HG03378 (cell line): ENCODE results near the gene ULK4.
"Not testable (repeated sequence)": the region's sequence is repeated elsewhere in the genome, so short reads cannot be mapped to it uniquely, and the experiment has no call there.

ENCODE experiments used
- ATAC-seq: cut with Tn5 transposase; IDR thresholded peaks from one replicate; pipeline ENCODE4 v1.9.1; 2021; ENCODE audit warnings: mild to moderate bottlenecking, moderate library complexity; ENCODE audit not compliant: unreplicated experiment

ULK4 gene

DNA sequence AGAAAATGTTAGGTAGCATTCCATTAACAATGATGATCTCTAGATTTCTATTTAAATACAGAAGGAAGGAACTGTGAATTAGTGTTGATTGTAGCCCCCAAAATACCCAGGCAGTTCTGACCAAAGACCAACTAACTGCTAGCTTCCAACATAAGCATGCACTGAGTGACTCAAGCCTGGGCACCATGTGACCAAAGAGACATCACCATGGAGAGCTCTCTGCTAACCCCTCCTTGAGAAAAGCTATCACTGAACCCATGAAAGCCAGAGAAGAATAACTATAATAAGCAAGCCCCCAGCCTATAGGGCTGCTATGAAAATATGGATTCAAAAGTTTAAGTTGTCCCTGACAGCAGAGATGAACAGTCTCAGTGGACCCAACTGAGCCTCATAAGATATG, 310.2 kb downstream of the ULK4 start:
- ATAC-seq: no peak

DNA sequence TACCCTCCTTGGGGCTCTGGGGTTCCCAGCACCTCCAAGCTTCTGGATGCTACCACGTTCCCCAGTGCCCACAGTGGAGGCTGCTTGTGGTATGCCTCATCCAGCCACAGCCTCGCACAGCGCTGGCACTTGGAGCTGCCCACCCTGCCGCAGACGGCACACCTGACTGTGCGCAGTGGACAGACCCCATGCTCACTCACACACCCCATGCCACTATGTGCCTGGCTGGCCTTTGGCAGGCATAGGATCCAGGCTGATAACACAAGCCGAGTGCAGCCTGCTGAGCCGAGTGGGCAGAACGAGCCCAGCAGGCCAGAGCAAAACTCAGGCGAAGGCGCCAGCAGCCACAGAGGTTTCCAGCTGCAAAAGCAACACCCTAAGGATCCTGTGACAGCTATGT, 311.5 kb downstream of the ULK4 start:
- ATAC-seq: no peak

DNA sequence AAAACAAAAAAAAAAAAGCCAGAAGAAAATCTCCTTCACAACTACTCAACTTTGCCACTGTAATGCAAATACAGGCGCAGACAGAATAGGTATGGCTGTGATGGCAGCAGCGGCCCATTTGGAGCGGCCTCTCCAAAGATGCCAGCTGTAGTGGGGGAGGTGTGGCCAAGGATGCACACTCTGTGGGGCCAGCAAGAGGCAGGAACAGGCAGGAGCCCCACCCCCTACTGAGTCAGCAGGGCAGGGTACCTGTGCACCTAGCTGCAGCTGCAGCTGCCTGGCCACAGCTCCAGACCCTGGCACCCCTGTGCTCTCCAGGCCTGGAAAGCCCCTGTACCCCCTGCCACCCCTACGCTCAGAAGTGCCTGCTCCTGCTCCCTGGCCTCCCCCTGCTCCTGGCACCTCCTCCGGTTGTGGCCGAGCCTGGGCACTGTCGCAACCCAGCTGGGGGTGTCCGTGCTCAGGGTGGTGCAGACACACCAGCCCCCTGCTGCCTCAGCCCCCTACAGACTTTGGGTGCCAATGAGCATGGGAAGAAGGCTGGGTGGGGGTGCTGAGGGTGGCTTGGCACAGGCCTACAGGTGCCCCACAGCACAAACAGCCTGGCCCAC, 312.7 kb downstream of the ULK4 start:
- ATAC-seq: no peak

DNA sequence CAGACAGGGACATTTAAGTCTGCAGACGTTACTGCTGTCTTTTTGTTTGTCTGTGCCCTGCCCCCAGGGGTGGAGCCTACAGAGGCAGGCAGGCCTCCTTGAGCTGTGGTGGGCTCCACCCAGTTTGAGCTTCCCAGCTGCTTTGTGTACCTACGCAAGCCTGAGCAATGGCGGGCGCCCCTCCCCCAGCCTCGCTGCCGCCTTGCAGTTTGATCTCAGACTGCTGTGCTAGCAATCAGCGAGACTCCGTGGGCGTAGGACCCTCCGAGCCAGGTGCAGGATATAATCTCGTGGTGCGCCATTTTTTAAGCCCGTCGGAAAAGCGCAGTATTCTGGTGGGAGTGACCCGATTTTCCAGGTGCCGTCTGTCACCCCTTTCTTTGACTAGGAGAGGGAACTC, 314.2 kb downstream of the ULK4 start:
- not testable (repeated sequence) for ATAC-seq

DNA sequence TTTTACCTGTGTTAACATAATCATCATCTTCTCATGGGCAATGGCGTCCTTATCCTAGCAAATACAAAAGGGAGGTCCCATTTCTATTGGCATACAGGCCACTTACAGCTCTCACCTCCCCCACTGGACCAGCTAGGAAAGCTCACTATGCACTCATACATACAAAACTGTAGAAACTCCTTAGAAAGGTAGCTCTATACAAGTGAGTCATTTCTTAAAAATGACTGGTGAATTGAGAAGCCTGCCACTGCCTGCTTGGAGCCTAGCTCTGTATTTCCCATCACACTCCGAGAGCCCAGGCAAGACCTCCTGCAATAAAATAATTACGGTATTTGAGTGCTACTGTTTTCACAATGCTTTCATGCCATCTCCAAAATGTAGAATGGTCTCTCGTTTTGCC, 321.8 kb downstream of the ULK4 start:
- ATAC-seq: no peak

DNA sequence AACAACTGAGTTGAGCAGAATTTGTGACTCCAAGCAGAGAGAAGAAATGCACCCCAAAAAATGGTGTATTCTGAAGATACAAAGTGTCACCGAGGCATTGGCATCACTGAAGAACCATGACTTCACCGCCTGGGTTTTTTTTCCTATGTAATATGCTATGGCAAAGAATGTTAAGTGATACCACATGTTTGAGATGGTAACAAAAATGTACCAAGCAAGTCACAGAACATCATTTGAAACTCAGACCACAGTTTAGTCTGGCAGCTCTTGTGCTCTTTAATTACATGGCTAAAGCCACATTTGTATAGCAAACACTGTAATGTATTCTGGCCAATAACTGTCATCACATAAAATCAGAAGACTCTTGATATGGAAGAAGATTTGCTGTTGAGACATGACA, 323.5 kb downstream of the ULK4 start:
- ATAC-seq: no peak

DNA sequence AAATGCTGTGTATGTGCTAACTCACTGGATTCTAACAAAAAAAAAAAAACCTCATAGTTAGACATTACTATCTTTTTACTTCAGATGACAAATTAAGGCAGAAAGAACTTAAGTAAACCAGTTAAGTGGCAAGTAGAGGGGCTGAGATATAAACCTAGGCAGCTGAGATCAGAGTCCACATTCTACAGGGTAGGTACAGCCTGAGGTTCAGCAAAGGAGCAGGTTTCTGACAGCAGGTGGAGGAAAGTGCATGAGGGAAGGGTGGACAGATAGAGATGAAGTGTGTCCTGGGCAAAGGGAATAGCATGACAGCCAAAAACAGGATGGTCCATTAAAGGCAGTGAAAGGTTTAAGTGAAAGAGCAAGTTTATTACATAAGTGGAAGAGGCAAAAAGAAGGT, 329.2 kb downstream of the ULK4 start:
- no peak for ATAC-seq

DNA sequence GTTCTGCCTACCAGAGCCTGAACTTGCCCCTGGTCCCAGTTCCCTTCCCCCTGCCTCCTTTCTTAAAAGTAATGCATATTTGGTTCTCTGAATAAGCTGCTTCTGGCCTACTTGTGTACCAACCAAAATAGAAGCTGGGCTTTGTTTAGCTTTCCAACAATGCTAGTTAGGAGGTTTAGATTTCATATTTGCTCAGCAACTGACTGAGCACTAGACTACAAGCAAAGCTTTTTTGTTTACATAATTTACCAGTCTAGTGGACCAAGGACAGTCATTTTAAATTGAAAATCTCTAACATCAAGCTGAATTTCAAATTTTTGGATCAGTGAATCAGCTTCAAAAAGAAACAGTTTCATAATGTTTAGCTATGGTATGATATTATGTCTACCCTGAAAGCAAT, 331.2 kb downstream of the ULK4 start:
- ATAC-seq: no peak

DNA sequence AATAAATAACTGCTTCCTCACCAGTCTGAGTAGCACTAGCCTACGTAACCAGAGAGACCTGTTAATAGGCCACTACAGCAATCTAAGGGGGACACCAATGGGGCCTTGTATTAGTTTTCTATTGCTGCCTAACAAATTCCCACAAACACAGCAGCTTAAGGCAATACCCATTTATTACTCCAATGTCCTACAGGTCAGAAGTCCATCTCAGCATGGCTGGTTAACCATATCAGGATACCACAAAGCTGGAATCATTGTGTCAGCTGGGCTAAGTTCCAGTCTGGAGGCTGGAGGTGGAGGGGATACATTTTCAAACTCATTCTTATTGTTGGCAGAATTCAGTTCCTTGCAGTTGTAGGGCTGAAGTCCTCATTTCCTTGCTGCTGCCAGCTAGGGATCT, 331.9 kb downstream of the ULK4 start:
- no peak for ATAC-seq

DNA sequence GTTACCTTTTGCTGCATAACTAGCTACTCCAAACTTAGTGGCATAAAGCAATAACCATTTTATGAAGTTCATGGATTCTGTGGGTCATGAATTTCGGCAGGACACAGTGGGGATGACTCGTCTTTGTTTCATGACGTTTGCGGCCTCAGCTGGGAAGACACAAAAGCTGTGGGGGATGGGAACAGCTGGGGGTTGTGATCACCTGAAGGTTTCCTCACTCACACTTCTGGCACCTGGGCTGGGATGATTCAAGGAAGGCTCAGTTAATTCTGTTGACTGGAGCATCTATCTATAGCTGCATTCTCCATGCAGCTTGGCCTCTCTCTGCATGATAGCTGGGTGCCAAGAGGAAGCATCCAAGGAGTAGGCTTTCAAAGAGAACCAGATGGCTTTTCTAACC, 332.8 kb downstream of the ULK4 start:
- no peak for ATAC-seq

DNA sequence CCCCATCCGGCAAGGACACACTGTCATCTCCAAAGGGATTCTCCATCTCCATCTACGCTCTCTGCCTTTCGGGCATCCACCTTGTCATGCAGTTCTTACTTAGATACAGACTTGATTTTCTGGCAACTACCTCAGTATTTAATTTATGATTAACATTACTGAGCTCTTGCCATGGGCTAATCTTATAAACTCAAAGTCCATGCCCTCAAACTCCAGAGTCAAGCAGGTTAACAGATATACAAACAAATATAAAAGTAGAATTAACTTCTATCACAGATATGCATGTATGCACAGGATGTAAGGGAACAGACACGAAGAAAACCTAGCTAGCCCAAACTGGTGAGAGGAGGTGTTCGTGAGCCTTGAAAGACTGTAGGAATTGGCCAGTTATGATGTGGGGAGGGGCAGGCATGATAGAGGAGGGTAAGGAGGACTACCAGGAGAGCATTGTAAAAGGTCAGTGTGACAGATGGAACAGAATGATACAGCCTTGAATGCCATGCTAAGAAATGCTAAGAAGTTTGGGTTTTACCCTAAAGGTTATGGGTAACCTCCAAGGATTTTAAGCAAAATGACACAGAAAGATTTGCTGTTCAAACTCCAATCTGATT, 334.3 kb downstream of the ULK4 start:
- ATAC-seq: no peak

DNA sequence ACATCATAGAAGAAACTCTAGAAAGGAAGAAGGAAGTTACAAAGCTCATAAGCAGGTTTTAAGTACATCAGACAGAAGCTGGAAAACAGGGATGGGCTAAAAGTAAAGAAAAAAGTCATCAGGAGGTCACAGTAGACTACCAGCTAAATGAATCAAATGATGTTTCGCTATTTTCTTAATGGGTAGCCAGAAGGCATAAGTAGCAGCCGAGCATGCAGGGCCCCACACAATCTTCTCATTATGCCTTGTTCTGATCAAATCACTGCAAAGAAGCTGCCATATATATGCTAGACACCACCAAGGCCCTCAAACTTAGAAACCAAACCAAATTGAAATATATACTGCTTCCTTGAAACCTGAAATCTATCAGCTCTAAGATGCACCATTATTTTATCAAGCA, 349.1 kb downstream of the ULK4 start:
- no peak for ATAC-seq

DNA sequence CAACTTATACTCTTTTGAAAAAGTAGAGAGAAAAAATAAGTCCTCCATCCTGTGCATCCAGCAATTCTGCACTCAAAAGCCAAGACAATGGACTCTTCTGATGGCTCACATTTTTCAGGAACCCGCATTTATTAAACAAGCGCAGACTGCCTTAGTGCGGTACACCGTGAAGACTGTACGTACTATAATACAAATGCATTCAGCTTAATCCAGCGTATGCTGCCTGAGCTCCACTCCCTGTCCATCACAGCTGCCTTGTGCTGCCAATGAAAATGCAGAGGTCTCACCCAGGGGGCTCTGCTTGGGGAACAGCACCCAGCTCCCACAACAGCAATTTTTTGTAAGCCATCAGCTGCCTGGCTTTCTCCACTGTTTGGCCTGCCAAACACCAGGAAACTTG, 350.9 kb downstream of the ULK4 start:
- ATAC-seq: no peak

DNA sequence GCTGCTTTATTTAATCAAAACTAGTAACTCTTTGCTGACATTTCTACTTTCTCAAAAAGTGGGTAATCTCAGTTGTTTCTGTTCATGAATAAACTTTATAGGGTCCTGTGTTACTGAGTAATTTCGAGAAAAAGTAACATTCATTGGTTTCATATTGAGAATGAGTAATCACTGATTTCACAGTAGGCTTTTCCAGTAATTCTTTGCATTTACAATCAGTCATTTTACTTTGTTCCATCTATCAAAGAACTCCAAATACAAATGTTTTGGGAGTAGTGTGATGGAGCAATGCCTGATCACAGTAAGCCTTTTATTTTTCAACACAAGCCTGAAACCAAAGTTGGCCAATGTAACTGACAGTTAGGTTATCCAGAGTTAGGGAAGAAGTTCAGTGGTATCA, 353.6 kb downstream of the ULK4 start:
- ATAC-seq: no peak

DNA sequence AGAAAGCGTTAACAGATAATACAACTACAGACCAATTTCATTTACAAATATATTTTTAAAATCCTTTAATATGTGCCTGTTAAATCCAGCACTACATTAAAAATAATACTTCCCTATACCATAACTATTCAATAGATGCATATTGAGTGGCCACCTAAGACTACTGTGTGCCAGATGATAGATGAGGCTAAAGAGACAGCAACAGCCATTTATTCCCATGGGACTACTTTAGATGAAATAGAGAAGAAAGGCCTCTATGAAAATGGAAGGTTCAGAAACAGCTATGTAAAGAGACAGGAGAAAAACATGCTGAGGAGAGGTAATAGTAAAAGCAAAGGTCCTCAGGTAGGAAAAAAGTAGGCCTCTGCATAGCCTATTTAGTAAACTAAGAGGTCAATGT, 358.1 kb downstream of the ULK4 start:
- ATAC-seq: no peak

DNA sequence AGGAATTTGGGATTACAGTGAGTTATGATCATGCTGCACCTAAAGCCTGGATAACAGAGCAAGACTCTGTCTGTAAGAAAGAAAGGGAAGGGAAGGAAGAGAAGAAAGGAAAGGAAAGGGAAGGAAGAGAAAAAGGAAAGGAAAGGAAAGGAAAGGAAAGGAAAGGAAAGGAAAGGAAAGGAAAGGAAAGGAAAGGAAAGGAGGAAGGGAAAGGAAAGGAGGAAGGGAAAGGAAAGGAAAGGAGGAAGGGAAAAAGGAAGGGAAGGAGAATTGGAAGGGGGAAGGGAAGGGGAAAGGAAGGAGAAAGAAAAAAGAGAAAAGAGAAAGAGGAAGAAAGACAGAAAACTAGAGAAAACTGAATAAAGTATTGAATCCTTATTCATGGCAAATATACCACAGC, 359.8 kb downstream of the ULK4 start:
- ATAC-seq: no peak

DNA sequence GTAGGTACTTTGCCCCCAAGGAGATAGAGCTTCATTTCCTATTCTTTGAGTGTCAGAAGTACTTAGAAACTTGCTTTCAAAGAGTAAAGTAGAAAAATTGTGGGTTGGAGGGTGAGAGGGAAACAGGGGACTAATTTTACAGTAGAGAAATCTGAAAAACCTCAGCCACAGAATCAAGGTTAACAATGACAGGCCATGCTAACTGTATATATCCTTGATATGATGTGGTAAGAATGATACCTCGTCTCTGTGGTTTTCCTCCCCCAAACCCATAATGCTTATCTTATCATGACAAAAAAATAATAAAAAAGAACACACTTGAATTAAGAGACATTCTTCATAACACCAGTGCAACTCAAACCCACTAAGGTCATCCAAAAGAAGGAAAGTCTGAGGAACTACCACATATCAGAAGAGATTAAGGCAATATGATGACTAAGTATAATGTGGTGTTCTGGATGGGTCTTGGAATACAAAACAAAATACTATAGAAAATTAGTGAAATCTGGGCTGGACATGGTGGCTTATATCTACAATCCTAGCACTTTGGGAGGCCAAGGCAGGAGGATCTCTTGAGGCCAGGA, 360.4 kb downstream of the ULK4 start:
- no peak for ATAC-seq

DNA sequence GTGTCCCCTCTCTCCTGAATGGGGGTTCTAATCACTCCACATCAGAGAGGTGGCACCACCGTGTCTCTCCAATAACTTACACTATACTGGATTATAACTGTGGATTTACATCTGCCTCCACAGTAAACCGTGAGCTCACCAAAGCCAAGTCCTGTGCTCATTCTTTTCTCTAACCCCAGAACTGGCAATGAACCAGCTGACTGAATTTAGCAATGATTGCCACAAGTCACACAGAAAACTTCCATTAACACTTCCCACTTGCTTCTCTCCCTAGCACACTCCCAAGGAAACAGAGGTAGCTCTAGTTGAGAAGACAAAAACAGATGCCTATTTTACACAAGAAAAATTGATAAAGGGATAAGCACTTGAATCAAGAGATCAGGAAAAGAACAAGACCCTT, 361.3 kb downstream of the ULK4 start:
- no peak for ATAC-seq

DNA sequence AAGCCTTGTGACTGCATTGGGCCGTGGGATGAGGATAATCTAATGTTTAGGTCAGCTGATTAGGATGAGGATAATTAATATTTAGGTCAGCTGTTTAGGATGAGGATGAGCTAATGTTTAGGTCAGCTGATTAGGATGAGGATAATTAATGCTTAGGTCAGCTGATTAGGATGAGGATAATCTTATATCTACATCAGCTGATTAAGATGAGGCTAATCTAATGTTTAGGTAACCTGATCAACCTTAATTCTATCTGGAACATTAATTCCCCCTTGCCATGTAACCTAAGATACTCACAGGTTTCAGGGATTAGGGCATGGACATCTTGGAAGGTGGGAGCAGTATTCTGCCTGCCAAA, 362.8 kb downstream of the ULK4 start:
- no peak for ATAC-seq

DNA sequence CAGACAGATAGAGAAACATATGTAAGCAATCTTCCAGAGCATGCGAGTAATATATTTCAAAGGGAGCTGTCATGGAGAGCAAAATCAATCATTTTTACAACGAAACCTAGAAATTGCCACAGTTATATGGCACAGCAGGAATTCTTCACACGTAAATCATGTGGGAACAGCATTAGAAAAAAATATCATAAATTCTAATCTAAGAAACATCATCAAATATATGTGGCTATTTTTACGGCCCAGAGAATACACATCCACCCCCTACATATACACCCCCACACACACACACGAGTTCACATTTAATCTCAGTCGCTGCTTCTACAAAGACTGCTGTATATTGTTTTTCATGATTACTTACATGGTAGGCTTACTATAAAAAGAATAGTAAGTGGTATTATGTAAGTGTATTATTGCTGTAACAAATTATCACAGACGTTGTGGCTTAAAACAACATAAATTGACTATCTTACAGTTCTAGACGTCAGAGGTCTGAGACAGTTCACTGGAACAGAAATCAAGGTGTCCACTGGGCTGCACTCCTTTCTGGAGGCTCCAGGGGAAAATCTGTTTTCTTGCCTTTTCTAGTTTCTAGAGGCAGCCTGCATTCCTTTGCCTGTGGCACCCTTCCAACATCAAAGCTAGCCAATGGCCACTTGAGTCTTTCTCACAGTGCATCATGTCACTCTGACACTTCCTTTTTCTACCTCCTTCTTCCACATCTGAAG, 363.3 kb downstream of the ULK4 start:
- ATAC-seq: no peak

DNA sequence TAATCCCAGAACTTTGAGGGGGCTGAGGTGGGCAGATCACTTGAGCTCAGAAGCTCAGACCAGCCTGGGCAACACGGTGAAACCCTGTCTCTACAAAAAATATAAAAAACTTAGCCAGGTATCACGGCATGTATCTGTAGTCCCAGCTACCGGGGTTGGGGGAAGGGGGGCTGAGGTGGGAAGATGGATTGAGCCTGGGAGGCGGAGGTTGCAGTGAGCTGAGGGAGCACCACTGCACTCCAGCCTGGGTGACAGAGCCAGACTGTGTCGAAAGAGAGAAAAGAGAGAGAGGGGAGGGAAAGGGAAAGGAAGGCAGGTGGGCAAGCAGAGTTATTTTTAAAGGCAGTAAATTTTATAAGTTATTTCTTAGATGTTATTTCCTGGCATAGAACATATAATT, 368.1 kb downstream of the ULK4 start:
- ATAC-seq: no peak

DNA sequence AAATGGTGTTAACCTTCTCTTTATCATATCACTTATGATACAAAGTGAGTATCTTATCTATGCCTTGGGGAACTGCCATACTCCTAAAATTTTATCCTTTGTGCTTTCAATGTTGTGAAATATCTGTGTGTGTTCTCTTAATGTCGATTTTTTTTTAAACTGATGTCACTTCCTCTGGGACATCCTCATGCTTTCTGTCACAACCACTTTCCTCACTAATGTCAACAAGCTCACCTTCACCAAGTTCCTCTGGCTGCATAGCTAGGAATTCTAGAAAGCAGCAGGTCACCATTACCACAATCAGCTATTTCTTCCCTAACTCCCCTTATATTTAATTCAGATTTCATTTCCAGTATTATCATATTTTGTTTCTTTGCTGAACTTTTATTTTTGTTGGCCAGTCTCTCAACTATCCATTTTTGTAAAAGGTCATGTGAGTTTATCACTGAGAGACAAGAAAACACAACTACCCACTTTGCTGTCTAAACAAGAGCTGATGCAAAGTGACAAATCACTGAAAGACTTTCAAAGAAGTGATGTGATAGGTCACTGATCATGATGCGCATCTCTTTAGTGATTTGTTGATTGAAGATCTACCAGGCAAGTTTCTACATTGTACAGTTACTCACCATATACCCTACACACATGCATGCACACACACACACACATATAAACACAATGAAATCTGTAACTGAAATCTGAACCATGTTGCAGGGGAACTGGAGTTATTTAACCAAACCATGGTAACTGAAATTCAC, 369.0 kb downstream of the ULK4 start:
- no peak for ATAC-seq
